AG09309 (cell line): ENCODE data around the gene PITPNM1.

Experiments
- DNase-seq: peaks from one replicate; pipeline ENCODE4 v3.0.0-alpha.2; 2010; ENCODE audit warnings: low read depth
- H3K4me3 ChIP-seq: 2 replicates; pipeline ENCODE4 v1.5.1; 2011; ENCODE audit warnings: mild to moderate bottlenecking, low read depth, low read length, moderate library complexity; ENCODE audit not compliant: control insufficient read depth
- CTCF ChIP-seq: IDR thresholded peaks from 2 replicates; pipeline ENCODE4 v1.5.1; 2011; ENCODE audit warnings: mild to moderate bottlenecking, low read depth, low read length, inconsistent platforms; ENCODE audit not compliant: insufficient read depth, control insufficient read depth; ENCODE audit errors: missing control alignments

The PITPNM1 gene

GRCh38 chr11:67453816-67454732 is 51.1 kb downstream of the PITPNM1 start:
- no peak overlapping the region for H3K4me3 ChIP-seq
- TF ChIP-seq CTCF = no peak
- no peak for DNase-seq

- DNase-seq = no peak
- no peak for TF ChIP-seq CTCF
- no peak within 1 kb of the TSS for H3K4me3 ChIP-seq
Measured at GRCh38 chr11:67452141-67452952, 52.8 kb downstream of the PITPNM1 start, which contains the start of gene GPR152. Gene GPR152 (minus strand): TSS chr11:67452729. CDS start chr11:67452724, 5 bp downstream.

GRCh38 chr11:67451658-67451976 is 53.5 kb downstream of the PITPNM1 start:
- H3K4me3 ChIP-seq = no peak overlapping the region
- no peak for DNase-seq
- no peak for TF ChIP-seq CTCF

- no peak for TF ChIP-seq CTCF
- DNase-seq = no peak
Measured at GRCh38 chr11:67450796-67451657, 54.1 kb downstream of the PITPNM1 start.

GRCh38 chr11:67449116-67449844 is 55.9 kb downstream of the PITPNM1 start:
- H3K4me3 ChIP-seq = no peak overlapping the region
- TF ChIP-seq CTCF = no peak
- DNase-seq = no peak

More at GRCh38 chr11:67450796-67451657, 54.1 kb downstream of the PITPNM1 start:
- H3K4me3 ChIP-seq = no peak overlapping the region

GRCh38 chr11:67448220-67448609 is 56.9 kb downstream of the PITPNM1 start:
- DNase-seq = no peak
- TF ChIP-seq CTCF = no peak
- no peak overlapping the region for H3K4me3 ChIP-seq
